CD4-positive, alpha-beta T cell treated with Interleukin-17A for 1 hour (primary cell): Measurements from ENCODE around the gene RAB20.

Experiments
- DNase-seq: peaks from one replicate; pipeline ENCODE4 v3.0.0-alpha.2; 2020

Gene RAB20

DNA sequence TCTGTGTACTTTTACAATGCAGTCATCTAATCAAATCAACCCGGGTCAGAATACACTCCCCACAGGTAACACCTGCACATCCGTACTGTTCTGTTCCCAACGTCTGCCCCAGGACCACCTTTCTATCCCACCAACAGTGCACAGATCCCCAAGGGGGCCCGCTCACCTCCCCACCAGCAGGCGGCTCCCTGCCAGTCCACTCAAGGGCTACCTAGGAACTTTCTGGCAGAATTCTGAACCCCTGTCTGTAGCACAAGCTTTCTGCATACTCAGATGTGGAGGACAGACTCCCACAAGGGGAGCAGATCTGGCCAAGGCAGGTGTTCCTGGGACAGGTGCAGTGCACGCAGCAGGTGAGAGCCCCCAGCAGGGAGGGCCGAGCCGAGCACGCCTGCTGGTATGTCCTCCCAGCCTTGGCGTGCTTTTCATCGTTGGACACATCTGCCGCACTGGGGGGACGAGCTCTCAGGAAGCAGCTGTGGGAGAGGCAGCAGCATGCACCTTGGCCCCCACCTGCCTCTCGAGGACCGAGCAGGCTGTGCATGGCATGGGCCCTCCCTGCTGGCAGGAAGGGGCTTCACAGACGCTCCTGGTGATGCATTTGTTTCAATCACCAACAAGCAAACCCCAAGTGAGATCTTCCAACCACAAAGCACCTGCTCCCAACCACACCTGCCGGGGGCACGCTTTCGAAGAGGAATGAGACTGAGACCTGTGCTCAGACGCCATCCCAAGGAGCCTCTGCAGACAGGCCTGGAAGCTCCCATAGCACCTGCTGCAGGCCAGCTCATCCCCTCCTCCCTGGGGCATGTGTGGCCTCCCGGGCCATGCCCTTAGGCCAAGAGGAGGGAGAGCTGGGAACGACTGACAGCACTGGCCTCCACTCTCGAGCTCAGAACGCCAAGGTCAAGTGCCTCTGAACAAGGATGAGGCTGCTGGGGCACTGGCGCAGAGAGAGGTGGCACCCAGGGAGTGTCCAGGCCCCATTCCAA lies 35.9 kb downstream of the RAB20 start:
- no peak for DNase-seq

DNA sequence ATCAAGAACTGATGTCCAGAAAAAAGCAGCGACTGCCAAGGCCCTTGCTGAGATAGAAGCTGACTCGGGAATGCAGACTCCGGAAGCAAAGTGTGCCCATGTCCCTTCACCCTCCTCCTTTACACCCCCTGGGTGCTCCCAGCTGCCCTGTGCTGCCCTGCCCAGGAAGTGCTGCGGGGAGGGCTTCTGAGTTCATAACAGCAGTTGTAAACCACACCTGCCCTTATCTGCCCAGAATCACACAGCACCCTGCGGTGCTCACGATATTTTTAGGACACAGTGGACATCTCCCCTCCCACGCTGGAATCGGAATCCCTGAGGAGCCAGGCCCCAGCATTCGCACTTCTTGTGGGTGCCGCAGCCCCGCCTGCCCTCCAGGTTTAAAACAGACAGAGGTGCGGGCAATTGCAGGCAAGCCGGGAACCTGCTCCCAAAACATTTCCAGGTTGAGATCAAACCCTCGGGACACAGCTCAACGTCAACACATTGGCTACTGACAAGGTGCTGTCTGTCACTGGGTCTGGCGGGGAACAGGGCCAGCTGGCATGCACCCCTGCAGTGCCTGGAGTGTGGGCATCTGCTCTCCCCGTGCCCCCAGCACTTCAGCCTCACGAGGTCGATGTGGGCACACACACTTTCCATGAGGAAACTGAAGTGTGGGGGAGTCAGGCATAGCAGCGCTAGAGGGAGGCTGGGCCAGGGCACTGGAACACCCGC lies 36.8 kb downstream of the RAB20 start:
- DNase-seq: no peak

DNA sequence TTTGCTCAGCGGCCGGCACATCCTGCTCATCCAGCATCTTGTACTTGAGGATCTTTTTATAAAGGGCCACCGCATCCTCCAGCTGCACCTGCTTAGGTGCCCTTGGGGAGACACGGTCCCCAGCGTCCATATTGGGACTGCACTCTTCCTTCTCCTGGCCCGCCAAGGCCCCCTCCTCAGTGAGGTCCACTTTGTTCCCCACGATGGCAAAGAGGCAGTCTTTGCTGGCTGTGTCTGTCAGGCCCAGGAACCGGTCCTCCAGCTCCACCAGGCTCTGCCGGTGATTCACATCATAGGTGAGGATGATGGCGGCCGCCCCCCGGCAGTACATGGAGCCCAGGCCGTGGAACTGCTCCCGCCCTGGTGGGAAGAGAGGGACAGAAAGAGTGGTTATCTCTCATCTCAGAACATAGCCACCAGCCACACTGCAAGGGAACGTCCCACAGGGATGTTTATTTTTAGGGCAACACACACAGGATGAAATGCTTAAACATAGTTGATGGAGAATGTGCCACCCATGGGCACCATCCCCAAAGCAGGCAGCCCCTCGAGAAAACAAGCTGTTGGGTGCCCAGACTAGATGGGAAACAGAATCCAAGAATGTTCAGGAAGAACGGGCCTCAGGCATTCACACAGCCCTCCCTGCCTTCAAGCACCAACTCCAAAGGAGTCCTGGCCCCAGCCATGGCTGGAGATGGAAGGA lies 37.5 kb downstream of the RAB20 start:
- DNase-seq: no peak

DNA sequence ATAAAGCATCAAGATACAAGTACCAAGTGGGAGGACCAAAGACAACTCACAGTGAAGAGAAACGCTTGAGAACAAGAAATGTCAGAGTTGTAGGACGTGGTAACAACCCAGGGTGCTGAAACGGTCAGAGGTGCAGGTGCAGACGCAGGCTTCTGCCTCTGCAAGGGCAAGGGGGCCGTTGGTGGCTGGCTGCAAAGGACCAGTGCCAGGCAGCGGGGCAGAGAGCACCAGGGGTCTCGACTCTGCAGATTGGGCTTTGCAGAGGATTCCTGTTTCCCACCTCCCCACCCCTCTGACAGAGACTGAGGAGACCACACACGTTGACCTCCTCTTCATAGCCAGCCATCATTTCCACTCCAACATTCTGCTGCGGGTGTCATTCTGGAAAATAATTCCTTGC lies 38.3 kb downstream of the RAB20 start:
- DNase-seq: no peak

- DNase-seq: no peak
Measured at GRCh38 chr13:110522721-110523120, 38.8 kb downstream of the RAB20 start.

DNA sequence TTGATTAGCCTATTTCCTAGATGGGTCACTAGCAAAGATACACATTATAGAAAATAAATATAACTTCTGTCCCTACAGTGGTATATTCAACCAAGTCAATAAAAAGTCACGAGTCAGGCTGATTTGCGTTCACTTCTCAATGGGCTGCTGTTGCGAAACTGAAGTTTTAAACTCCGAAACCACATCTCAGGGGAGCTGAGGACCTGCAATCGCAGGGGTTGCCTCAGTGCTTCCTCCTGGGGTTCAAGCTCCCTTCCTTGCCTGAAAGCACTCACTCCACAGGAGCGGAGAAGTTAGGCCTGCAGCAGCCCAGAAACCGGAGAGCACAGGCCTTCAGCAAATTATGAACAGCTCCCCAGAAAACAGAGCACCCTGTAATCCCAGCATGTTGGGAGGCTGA lies 39.6 kb downstream of the RAB20 start:
- DNase-seq: no peak

- DNase-seq: no peak
Measured at GRCh38 chr13:110521296-110521680, 40.2 kb downstream of the RAB20 start.

DNA sequence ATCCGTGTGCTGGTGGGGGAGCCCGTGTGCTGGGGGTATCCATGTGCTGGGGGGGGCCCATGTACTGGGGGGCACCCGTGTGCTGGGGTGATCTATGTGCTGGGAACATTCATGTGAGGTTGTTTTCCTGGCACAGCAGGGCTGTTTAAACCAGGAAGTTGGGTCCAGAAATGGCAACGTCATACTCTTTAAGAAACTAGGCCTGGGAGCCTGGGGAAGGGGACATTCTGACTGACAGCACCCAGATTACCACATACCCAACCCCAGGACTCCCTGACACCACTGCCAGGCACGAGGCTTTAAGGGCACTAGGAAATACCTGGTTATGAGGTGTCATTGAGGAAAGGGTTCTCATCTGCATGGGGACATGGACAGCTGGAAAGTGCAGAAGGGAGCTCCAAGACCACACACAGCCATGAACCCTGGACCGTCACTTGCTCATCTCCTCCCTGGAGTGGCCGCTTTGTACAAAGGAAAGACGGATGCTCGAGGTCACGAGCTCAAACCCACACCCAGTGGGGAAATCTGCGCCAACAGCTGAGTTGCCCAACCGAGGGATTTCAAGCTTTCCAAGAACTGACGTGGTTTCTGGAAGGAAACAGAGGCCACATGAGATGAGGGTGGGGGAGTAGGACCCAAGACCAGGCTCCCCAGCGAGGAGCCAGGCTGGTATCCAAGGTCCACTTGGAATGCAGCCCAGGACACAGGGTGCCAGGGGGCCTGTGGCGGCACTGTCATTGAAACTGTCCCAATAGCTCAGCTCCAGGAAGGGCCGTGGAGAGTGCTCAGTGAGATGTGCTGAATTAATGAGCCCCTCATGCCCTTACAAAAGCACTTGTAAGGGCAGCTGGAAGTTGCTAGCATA lies 40.9 kb downstream of the RAB20 start:
- DNase-seq: no peak

GRCh38 chr13:110519506-110519905 lies 42.0 kb downstream of the RAB20 start:
- no peak for DNase-seq

DNA sequence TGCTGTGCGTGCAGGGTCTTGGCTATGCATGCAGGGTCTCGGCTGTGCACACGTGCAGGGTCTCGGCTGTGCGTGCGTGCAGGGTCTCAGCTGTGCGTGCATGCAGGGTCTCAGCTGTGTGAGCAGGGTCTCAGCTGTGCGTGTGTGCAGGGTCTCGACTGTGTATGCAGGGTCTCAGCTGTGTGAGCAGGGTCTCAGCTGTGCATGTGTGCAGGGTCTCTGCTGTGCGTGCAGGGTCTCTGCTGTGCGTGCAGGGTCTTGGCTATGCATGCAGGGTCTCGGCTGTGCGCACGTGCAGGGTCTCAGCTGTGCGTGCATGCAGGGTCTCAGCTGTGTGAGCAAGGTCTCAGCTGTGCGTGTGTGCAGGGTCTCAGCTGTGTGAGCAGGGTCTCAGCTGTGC lies 42.5 kb downstream of the RAB20 start:
- DNase-seq: no peak

DNA sequence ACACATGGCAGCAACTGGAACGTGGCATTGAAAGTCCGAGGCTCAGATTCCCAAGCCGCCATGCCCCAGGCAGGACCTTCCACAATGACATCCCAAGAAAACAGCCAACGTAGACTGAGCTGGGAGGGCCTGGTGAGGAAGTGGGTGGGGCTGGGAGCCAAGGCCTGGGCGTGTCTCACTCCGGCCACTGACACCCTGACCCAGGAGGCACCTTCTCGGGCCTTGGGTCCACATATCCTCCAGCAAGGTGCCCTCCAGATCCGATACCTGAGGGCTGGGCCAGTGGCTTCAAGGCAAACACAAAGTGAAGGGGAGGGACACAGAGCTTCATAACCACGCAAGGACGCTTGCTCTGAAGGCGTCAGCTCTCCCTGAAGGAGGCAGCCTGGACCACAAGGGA lies 43.0 kb downstream of the RAB20 start:
- DNase-seq: no peak

DNA sequence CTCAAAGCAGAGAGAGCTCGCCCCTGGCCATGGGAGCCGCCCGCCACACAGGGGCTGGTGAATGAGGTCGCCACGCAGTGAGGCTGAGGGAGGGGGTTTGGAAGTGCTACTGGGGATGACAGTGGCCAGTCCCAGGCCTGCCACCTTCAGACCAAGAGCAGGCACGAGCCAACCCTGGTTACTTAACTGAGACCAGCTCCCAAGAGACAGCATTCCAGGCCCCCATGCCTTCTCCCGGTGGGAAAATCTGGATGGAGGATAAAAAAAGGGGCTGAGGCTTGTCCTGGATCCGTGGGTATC lies 43.3 kb downstream of the RAB20 start:
- no peak for DNase-seq

DNA sequence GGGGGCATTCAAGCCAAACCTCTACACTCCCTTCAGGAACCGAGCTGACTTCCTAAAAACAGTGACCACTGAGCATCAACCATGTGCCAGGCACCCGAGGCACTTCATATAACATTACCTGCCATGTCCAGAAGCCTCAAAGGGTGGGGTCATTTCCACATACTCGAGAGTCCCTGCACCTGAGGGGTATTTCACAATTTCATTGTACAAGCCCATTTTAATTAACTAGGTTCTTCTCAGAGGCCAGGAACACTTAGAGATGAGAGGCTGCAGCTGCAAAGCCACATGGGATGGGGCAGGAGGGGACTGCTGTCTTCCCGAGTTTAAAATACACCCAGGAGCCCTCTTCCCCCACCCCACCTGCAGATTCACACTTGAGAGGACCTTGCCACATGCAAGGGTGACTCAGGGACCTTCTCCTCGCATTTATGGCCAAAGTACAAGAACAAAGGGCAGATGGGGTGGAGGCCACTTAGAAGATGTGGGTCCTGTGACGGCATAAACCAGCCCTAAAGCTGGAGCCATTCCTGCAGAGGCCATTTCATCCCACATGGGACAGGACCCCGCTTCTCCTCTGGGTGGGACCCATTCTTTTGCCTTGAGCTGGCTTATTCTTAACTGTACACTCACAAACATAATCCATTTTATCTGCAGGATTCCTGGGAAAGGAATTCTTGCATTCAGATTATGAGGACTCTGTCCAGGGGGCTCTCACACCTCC lies 43.9 kb downstream of the RAB20 start:
- DNase-seq: no peak

DNA sequence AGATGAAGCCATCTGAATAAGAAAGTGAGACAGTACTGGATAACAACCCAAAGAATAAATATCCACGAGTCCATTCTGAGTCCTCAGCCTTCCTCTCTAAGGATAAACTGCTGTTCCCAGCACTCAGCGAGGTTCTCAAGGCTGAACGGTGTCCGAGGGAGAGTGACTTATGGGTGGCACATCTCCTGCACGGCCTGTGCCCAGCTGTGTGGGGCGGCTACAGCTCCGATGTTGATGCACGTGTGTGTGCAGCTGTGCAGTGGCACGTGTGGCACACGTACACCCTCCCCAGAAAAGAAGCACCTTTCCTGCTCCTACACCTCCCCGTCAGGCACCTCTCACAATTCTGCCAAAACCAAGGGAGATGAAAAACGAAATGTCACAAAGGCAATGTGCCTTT lies 45.0 kb downstream of the RAB20 start:
- DNase-seq: no peak

- DNase-seq: no peak
Measured at GRCh38 chr13:110512198-110512740, 49.3 kb downstream of the RAB20 start.

DNA sequence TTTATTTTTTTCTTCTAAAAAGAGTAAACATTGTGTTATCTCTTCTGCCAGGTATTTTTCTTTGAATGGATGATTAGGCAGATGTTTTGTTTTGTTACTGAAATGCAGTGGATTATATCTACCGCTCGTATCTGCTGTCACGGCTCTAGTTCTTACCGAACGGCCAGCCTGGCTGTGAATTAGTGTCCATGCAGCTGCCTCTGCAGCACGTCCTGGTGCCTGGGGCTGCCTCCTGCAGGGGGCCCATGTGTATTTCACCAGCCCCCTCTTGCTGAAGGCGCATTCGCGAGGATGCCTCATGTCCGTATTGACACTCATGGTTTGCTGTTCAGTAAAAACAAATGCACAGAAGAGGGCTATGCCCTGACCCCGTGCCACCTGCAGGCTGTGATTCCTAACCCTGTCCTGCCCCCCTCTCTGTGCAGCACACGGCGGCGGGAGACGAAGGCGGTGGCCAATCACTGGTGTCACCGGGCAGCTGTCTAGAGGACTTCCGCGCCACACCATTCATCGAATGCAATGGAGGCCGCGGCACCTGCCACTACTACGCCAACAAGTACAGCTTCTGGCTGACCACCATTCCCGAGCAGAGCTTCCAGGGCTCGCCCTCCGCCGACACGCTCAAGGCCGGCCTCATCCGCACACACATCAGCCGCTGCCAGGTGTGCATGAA lies 49.9 kb downstream of the RAB20 start:
- no peak for DNase-seq

GRCh38 chr13:110509971-110510786 lies 51.3 kb downstream of the RAB20 start:
- no peak for DNase-seq

- no peak for DNase-seq
Measured at GRCh38 chr13:110509478-110509926, 52.0 kb downstream of the RAB20 start.

DNA sequence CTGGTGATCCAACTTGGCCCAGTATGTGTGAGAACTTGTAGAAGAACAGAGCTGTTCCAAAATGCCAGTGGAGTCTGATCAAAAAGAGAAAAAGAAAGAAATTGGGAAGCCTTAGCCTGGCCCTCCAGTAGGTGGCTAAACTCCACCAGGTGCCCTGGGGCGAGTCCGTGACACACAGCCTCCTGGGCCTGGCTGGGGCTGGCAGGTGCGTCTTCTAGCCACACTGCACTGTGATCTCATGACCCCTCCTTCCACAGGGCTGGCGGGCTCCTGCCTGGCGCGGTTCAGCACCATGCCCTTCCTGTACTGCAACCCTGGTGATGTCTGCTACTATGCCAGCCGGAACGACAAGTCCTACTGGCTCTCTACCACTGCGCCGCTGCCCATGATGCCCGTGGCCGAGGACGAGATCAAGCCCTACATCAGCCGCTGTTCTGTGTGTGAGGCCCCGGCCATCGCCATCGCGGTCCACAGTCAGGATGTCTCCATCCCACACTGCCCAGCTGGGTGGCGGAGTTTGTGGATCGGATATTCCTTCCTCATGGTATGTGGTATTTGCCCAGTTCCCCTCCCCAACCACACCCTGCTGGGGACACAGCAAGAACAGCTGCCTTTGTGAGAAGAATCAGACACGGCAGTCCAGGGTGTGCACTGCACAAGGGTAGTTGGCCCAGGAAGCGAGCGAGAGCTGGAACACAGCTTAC lies 53.7 kb downstream of the RAB20 start:
- no peak for DNase-seq
